Left renal cortex interstitium (tissue), 4 donors: ENCODE data around the gene ZNF469. TPM values are rescaled to one million over a fixed set of nuclear protein-coding genes. Genes with fewer than 3 reads are reported as not detected.

Source experiments
- DNase-seq, 4 donors: peaks; one replicate each; pipeline ENCODE4 v3.0.0-alpha.2; 2013; ENCODE audit warnings: low read depth in 4 of 4, low spot score in 2 of 4, missing footprints in 1 of 4
- polyA plus RNA-seq, 4 donors: library from polyadenylated mRNA; unstranded; fragments of 120-200 nt; gene quantifications; one replicate each; pipeline ENCODE4 v1.2.1, GENCODE V29; 2013; ENCODE audit not compliant: insufficient read length in 4 of 4

Gene ZNF469
- polyA plus RNA-seq, 4 donors, result 1.1 to 2.1 (median 1.6) TPM

- DNase-seq, result no peak
These were observed 36.8 kb upstream of the ZNF469 start for GRCh38 chr16:88345721-88346560.

- DNase-seq, result no peak
These were observed 35.9 kb upstream of the ZNF469 start for GRCh38 chr16:88346680-88347505.

GRCh38 chr16:88347656-88348376 is 34.9 kb upstream of the ZNF469 start:
- DNase-seq, result no peak

- no peak for DNase-seq
These were observed 34.2 kb upstream of the ZNF469 start for GRCh38 chr16:88348377-88349152.

- no peak for DNase-seq
These were observed 33.4 kb upstream of the ZNF469 start for GRCh38 chr16:88349153-88349902.

- no peak for DNase-seq
These were observed 32.6 kb upstream of the ZNF469 start for GRCh38 chr16:88349903-88350900.

GRCh38 chr16:88350922-88351321 is 31.8 kb upstream of the ZNF469 start:
- DNase-seq, result no peak

GRCh38 chr16:88351491-88352101 is 31.2 kb upstream of the ZNF469 start:
- DNase-seq, result no peak

- DNase-seq, result no peak
These were observed 30.2 kb upstream of the ZNF469 start for GRCh38 chr16:88352261-88353200.

- no peak for DNase-seq
These were observed 29.5 kb upstream of the ZNF469 start for GRCh38 chr16:88353232-88353631.

- DNase-seq, result no peak
These were observed 29.1 kb upstream of the ZNF469 start for GRCh38 chr16:88353691-88354090.

- DNase-seq, result no peak
These were observed 28.3 kb upstream of the ZNF469 start for GRCh38 chr16:88354229-88355092.

- DNase-seq, result no peak
These were observed 27.7 kb upstream of the ZNF469 start for GRCh38 chr16:88355093-88355388.

- DNase-seq, result no peak
These were observed 27.2 kb upstream of the ZNF469 start for GRCh38 chr16:88355389-88356123.

GRCh38 chr16:88356124-88356726 is 26.5 kb upstream of the ZNF469 start:
- DNase-seq, result no peak
